Prostate gland (tissue), 2 donors: Measurements from ENCODE around the gene GRAMD1B.

ENCODE experiments used
- CTCF ChIP-seq, 4 experiments: fragments of 200-600 bp in 2 of 4; fragments of 450-650 bp in 2 of 4; sonication (generic) in 2 of 4; IDR thresholded peaks; 1 replicate in 3 of 4; 2 replicates in 1 of 4; pipeline ENCODE4 v1.5.1; 2016 to 2019; ENCODE audit warnings: antibody characterized with exemption in 4 of 4, mild to moderate bottlenecking in 2 of 4, moderate library complexity in 2 of 4
- POLR2A ChIP-seq: fragments of 450-650 bp; IDR thresholded peaks from one replicate; pipeline ENCODE4 v1.6.1; 2016; ENCODE audit warnings: antibody characterized with exemption, mild to moderate bottlenecking
- POLR2AphosphoS5 ChIP-seq: sonication (generic); formaldehyde crosslinking; IDR thresholded peaks from one replicate; pipeline ENCODE4 v1.6.1; 2017; ENCODE audit warnings: antibody characterized with exemption

- no peak for TF ChIP-seq POLR2A
- TF ChIP-seq CTCF (IDR thresholded peaks at IDR 0.05), result no peak
- no peak for TF ChIP-seq POLR2AphosphoS5
Observed at GRCh38 chr11:123594921-123595320, 164.9 kb downstream of the GRAMD1B start.
